Vein endothelial cell (primary cell): ENCODE measurements around the gene SNTN. TPM values are rescaled to one million over a fixed set of nuclear protein-coding genes. Genes with fewer than 3 reads are reported as not detected.

Experiments
- total RNA-seq: library from RNA; depleted of rRNA; stranded (reverse); fragments of >200 nt; gene quantifications from 2 replicates; pipeline ENCODE4 v1.2.3, GENCODE V29; 2012

The SNTN gene
- not detected in 2 replicates for total RNA-seq

DNA sequence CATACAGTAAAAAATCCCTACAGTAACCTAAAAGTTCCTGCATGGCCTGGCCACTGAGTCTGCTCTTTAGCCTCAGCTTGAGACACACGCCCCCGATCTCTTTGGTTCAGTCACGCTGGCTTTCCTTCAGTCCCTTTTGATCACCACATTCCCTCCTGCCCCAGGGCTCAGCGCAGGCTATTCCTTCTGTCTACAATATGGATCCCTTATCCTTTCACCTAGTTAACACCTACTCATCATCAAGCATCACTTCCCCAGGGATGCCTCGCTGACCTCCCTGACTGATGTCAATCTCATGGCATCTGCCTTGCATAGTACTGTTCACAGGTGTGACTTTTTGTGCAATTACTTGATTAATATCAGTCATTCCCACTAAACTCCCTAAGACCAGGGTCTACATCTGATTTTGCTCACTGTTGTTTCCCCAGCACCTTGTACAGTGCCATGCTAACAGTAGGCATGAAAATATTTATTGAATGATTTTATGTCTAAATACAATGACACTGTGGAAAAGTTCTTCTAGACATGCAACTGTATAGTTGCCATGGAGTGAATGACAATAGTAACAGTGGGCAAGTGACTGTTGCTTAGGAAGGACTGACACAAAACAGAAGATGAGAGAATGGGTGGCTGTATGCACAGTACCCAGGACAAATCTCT, at the start of gene SNTN:
Gene SNTN (plus strand): TSS at position 610 of the 660 bp plus-strand sequence. CDS start 13 bp downstream, at position 623.

Other genes with a start within 250 kb of the SNTN start
- not detected in 2 replicates for gene C3orf49, start 166.6 kb downstream of the SNTN start, total RNA-seq
- 42.1 and 48.6 TPM in 2 replicates for gene THOC7, start 211.1 kb downstream of the SNTN start, total RNA-seq
- 17.1 and 18.0 TPM in 2 replicates for gene ATXN7, start 211.2 kb downstream of the SNTN start, total RNA-seq